Psoas muscle (tissue), 8 donors: Measurements from ENCODE around the gene ZBTB42. TPM values are rescaled to one million over a fixed set of nuclear protein-coding genes. Genes with fewer than 3 reads are reported as not detected.
"Not testable (repeated sequence)": the region's sequence is repeated elsewhere in the genome, so short reads cannot be mapped to it uniquely, and the experiment has no call there.

Experiments used
- ATAC-seq, 4 donors: fragments of 200-7000 bp; cut with Tn5 transposase; one replicate each; pipeline ENCODE4 v1.9.1; 2020; ENCODE audit warnings: moderate library complexity in 3 of 4, mild to moderate bottlenecking in 2 of 4
- DNase-seq, 2 donors: peaks; one replicate each; pipeline ENCODE4 v3.0.0-alpha.2; 2020
- H3K27ac ChIP-seq: fragments of 200-600 bp; one replicate; pipeline ENCODE4 v1.8.0; 2022
- H3K27me3 ChIP-seq, 3 donors: fragments of 200-600 bp in 1 of 3; one replicate each; pipeline versions ENCODE4 v1.6.1 to v1.8.0; 2013 to 2022; ENCODE audit warnings: low read length in 2 of 3, mild to moderate bottlenecking in 2 of 3, moderate library complexity in 1 of 3; ENCODE audit not compliant: insufficient read depth in 3 of 3
- H3K36me3 ChIP-seq, 2 donors: fragments of 200-600 bp in 1 of 2; one replicate each; pipeline versions ENCODE4 v1.6.1 to v1.8.0; 2013 to 2022; ENCODE audit warnings: low read depth in 1 of 2, mild to moderate bottlenecking in 1 of 2, moderate library complexity in 1 of 2; ENCODE audit not compliant: insufficient read depth in 1 of 2
- H3K4me1 ChIP-seq: fragments of 200-600 bp; one replicate; pipeline ENCODE4 v1.8.0; 2022
- H3K4me3 ChIP-seq: fragments of 200-600 bp; one replicate; pipeline ENCODE4 v1.8.0; 2022; ENCODE audit warnings: mild to moderate bottlenecking
- H3K9me3 ChIP-seq: fragments of 200-600 bp; one replicate; pipeline ENCODE4 v1.8.0; 2022
- WGBS, 3 donors: extraction: QIAGEN DNeasy Blood & Tissue Kit; methylation state at CpG; one replicate each; pipeline versions ENCODE4 v1.1.6 to v1.1.7; 2013; 5-methylcytosine and 5-hydroxymethylcytosine counted together
- intact Hi-C, 2 donors: fragments of 100-400 bp; cut with DNase I; formaldehyde crosslinking; loops; one replicate each; pipeline versions ENCODE4 v1.11.0 to v1.14.2; 2022
- polyA plus RNA-seq, 3 donors: library from polyadenylated mRNA; stranded (reverse); fragments of 200-250 nt; gene quantifications; one replicate each; pipeline ENCODE4 v1.2.3, GENCODE V29; 2013
- total RNA-seq, 4 donors: library from RNA; stranded (reverse); fragmentation: NEBNext Ultra II Directional in 2 of 4; extraction: Animal tissue kit (Norgen Biotek cat#: 25700) in 2 of 4; gene quantifications; one replicate each; pipeline versions ENCODE4 v1.2.1 to v1.2.4, GENCODE V29; 2021 to 2023
- TF ChIP-seq, protein P1 (sequence below): fragments of 200-600 bp; IDR thresholded peaks from one replicate; pipeline ENCODE4 v1.8.0; 2022; ENCODE audit warnings: antibody characterized with exemption
- donor health status: healthy with polysubstance abuse.
- donor health status: DM: no; HTN: no; CAD: no; lungs with moderate emphysema.
- donor health status: Bipolar disorder and iron deficiency.
- donor health status: healthy.
- donor health status: DM: yes; HTN: yes; CAD: no.
- donor health status: DM: no; HTN: no; CAD: no.
- donor health status: DM: no; HTN: no; CAD: no.
- donor health status: DM: yes; HTN: yes; CAD: no.

Gene ZBTB42
- total and polyA plus RNA-seq, 7 donors = 4.2 to 7.4 (median 6.2) TPM

DNA sequence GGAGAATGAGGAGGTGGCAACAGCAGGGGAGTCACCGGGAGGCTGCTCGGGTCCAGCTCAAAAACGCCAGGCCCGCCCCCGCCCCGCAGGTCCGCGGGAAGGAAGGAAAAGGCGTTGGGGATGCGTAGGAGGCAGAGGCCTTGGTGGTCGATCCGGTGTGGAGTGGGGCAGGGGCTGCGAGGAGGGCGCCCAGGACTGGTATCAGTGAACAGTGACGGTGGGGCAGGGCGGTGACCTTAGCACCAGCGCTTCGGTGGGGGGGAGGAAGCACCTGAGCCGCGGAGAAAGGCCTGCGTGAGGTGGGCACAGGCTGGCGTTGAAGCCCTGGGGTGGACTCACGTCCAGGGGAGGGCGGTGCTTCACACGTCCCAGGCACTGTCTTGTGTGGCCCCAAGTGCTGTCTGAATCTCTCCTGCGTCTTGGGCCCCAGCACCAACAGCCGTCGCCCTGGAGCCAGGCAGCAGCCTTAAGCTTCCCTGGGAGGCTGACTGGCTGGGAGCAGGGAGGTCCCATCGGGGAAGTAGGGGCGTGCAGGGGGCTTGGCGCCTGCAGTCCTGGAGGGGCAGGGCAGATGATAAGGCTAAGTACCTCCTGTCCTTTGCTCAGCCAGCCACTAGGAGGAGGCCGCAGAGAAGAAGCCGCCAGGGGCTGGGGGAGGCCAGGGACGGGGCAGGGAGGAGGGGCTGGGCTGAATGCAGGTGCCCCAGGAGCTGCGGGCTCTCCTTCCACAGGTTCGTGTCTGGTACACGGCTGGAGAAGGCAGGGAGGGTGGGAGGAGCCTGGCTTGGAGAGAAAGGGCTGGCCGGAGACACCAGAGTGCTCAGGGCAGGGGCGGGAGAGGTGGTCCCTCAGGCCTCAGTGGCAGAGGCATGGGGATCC lies 26.5 kb downstream of the ZBTB42 start:
- TF ChIP-seq, protein P1, sequence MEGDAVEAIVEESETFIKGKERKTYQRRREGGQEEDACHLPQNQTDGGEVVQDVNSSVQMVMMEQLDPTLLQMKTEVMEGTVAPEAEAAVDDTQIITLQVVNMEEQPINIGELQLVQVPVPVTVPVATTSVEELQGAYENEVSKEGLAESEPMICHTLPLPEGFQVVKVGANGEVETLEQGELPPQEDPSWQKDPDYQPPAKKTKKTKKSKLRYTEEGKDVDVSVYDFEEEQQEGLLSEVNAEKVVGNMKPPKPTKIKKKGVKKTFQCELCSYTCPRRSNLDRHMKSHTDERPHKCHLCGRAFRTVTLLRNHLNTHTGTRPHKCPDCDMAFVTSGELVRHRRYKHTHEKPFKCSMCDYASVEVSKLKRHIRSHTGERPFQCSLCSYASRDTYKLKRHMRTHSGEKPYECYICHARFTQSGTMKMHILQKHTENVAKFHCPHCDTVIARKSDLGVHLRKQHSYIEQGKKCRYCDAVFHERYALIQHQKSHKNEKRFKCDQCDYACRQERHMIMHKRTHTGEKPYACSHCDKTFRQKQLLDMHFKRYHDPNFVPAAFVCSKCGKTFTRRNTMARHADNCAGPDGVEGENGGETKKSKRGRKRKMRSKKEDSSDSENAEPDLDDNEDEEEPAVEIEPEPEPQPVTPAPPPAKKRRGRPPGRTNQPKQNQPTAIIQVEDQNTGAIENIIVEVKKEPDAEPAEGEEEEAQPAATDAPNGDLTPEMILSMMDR = peak; percentile 23
- Histone ChIP-seq H3K27ac (no peak overlapping the region), H3K9me3 (no peaks in the 10 kb centered on the region), H3K36me3 (no peaks in the 10 kb centered on the region), H3K4me1 (peaks cover 4% of the 10 kb centered on the region), H3K4me3 (peak overlapping the region; percentile 69), H3K27me3 (peaks cover 0 to 14% (median 4%) of the 10 kb centered on the region in 3 donors)
- DNase-seq (no peak), ATAC-seq (peak in 3 of 4 donors; percentile 18 to 50 (median 28))
- 14 to 18% (median 14%) methylated on average over 30 to 39 of the region's 39 CpGs for WGBS, 3 donors
- intact Hi-C loops = loop anchor here in 1 of 2 donors (2.0 kb wide), 1 partner anchor 59 kb away; no protein-coding TSS in a partner anchor

DNA sequence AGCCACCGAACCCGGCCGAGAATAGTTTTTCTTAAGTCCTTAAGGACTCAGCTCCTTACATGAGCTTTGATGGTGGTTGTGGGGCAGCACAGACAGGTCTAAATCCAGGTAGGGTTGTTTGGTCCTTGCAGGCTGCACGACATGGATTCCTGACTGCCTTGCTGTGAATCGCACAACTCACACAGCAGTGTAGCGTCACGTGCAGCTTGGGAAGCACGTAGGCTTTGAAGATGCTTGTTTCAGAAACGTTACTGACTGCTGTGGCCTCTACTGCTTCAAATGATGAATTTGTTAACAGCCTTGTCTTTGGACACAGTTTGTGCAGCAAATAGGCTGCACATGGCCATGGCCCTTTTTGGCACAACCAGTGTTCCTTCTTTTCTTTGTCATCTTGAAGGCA lies 29.9 kb downstream of the ZBTB42 start:
- no peaks in the 10 kb centered on the region for H3K36me3 ChIP-seq
- no peak for ATAC-seq
- intact Hi-C loops = no loop called here
- DNase-seq = no peak
- peaks cover 4% of the 10 kb centered on the region for H3K4me1 ChIP-seq
- no peaks in the 10 kb centered on the region for H3K9me3 ChIP-seq
- no peak overlapping the region for H3K27ac ChIP-seq
- no peak overlapping the region for H3K4me3 ChIP-seq
- 44 to 60% (median 47%) methylated on average over 9 of the region's 9 CpGs for WGBS, 3 donors
- TF ChIP-seq, protein P1 = no peak
- H3K27me3 ChIP-seq = no peaks in the 10 kb centered on the region

DNA sequence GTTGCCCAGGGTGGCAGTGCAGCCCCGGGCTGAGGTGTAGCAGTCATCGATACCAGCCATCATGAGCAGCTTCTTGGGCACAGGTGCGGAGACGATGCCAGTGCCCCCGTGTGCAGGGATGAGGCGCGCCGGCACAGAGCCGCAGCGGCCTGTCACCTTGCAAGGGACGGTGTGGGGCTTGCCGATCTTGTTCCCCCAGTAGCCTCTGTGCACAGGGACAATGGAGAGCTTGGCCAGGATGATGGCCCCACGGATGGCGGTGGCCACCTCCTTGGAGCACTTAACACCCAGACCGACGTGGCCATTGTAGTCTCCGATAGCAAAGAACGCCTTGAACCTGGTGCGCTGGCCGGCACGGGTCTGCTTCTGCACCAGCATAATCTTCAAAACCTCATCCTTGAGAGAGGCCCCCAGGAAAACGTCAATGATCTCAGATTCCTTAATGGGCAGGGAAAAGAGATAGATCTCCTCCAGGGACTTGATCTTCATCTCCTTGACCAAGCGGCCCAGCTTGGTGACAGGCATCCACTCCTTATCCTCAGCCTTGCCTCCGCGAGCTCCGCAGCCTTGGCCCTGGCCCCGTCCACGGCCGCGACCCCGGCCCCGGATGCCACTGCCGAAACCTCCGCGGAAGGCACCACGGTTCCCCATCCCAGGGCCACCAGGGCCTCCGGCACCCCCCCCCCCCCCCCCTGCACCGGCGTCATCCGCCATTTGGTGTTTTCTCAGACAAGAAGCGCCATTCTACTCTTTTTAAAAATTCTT lies 35.5 kb downstream of the ZBTB42 start:
- ATAC-seq, intact Hi-C loops, H3K27ac ChIP-seq, H3K9me3 ChIP-seq, H3K4me1 ChIP-seq, H3K4me3 ChIP-seq, H3K36me3 ChIP-seq, H3K27me3 ChIP-seq, DNase-seq: not testable (repeated sequence)
- WGBS, 3 donors = 91 to 96% (median 92%) methylated on average over 31 to 40 of the region's 41 CpGs

DNA sequence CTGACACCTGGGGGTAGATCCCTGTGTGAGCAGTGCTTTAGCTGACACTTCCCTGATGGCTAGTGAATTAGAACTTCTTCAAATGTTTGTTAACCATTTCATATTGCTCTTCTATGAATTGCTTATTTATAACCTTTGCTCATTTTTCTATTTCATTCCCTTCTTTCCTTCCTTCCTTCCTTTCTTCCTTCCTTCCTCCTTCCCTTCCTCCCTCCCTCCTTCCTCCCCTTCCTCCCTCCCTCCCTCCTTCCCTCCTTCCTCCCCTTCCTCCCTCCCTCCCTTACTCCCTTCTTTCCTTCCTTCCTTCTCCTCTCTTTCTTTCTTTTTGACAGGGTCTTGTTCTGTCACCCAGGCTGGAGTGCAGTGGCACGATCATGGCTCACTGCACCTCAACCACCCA lies 40.8 kb downstream of the ZBTB42 start:
- H3K27ac ChIP-seq = no peak overlapping the region
- H3K27me3 ChIP-seq = peaks cover 0 to 53% (median 8%) of the 10 kb centered on the region in 3 donors
- TF ChIP-seq, protein P1 = no peak
- no peaks in the 10 kb centered on the region for H3K9me3 ChIP-seq
- DNase-seq (no peak), ATAC-seq (no peak)
- H3K36me3 ChIP-seq = no peaks in the 10 kb centered on the region
- no peak overlapping the region for H3K4me3 ChIP-seq
- WGBS, 3 donors = 60 to 94% (median 87%) methylated on average over 1 of the region's 1 CpG
- intact Hi-C loops = no loop called here
- peaks cover 7% of the 10 kb centered on the region for H3K4me1 ChIP-seq

DNA sequence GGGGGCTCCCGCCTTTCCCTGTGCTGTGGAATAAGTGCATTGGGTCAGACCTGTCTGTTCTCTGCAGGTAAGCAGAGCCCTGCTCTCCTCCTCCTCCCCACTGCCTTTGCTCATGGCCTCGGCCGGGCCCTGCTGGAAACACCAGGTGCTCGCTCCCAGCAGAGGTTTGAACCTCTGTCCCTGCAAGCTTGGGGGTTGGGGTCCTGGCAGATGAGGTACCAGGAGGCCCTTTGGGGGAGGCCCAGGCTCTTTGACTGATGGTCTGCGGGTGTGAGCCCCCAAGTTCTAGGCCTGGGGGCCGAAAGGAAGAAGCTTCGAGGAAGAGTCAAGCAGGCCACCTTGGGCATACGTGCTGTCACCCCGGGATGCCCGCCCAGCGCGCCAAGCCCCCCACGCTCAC lies 42.1 kb downstream of the ZBTB42 start:
- WGBS, 3 donors = 37 to 44% (median 44%) methylated on average over 13 of the region's 13 CpGs
- H3K4me3 ChIP-seq = peak overlapping the region; percentile 62
- H3K27ac ChIP-seq = no peak overlapping the region
- DNase-seq (no peak), ATAC-seq (peak in 2 of 4 donors; percentile 12 to 27)
- no peaks in the 10 kb centered on the region for H3K36me3 ChIP-seq
- TF ChIP-seq, protein P1 = no peak
- intact Hi-C loops = no loop called here
- H3K27me3 ChIP-seq = peaks cover 0 to 58% (median 8%) of the 10 kb centered on the region in 3 donors
- H3K9me3 ChIP-seq = no peaks in the 10 kb centered on the region
- peaks cover 7% of the 10 kb centered on the region for H3K4me1 ChIP-seq
